B cell (primary cell): ENCODE results near the gene SPDYE18. TPM values are rescaled to one million over a fixed set of nuclear protein-coding genes. Genes with fewer than 3 reads are reported as not detected.
"Not testable (repeated sequence)": the region's sequence is repeated elsewhere in the genome, so short reads cannot be mapped to it uniquely, and the experiment has no call there.

Experiments
- ATAC-seq: fragments of 200-7000 bp; cut with Tn5 transposase; one replicate; pipeline ENCODE4 v1.10.0; 2021; ENCODE audit warnings: low read depth, mild to moderate bottlenecking, moderate number of reproducible peaks, moderate library complexity
- CTCF ChIA-PET: fragments of 350-600 bp; sonication (Branson Sonifier 250); formaldehyde crosslinking; loops from one replicate; lab custom pipeline; 2021; ENCODE audit warnings: antibody characterized with exemption, inconsistent platforms; lab: Charles Lee
- POLR2A ChIA-PET: fragments of 350-600 bp; sonication (Branson Sonifier 250); formaldehyde crosslinking; loops from one replicate; lab custom pipeline; 2021; ENCODE audit warnings: antibody characterized with exemption; lab: Charles Lee
- DNase-seq: peaks from one replicate; pipeline ENCODE4 v3.0.0; 2013
- H2AFZ ChIP-seq: 2 replicates; pipeline ENCODE4 v1.6.1; 2012; ENCODE audit warnings: mild to moderate bottlenecking, low read depth, low read length; ENCODE audit not compliant: insufficient read depth, poor library complexity, severe bottlenecking
- H3K27ac ChIP-seq, 2 donors: 1 replicate in 1 of 2; 2 replicates in 1 of 2; pipeline ENCODE4 v1.5.1; 2012 to 2013; ENCODE audit warnings: low read length in 2 of 2, mild to moderate bottlenecking in 2 of 2, moderate library complexity in 1 of 2
- H3K27me3 ChIP-seq, 4 experiments: fragments of 200-600 bp in 1 of 4; sonication (generic) in 1 of 4; replicated peaks in 1 of 4; 1 replicate in 2 of 4; 2 replicates in 2 of 4; pipeline versions ENCODE4 v1.6.1 to v1.7.0; 2013 to 2016; ENCODE audit warnings: low read length in 3 of 4, mild to moderate bottlenecking in 2 of 4, mixed read lengths in 1 of 4, moderate library complexity in 1 of 4; ENCODE audit not compliant: insufficient read depth in 4 of 4, control insufficient read depth in 3 of 4; ENCODE audit errors: control extremely low read depth in 1 of 4
- H3K36me3 ChIP-seq, 2 experiments: replicated peaks in 1 of 2; 1 replicate in 1 of 2; 2 replicates in 1 of 2; pipeline versions ENCODE4 v1.6.1 to v1.7.1; 2013; ENCODE audit warnings: low read length in 1 of 2; ENCODE audit not compliant: insufficient read depth in 2 of 2, control insufficient read depth in 1 of 2; ENCODE audit errors: control extremely low read depth in 1 of 2, extremely low read depth in 1 of 2
- H3K4me1 ChIP-seq, 2 donors: fragments of 200-600 bp in 1 of 2; sonication (generic) in 1 of 2; 1 replicate in 1 of 2; 2 replicates in 1 of 2; pipeline versions ENCODE4 v1.5.1 to v1.6.1; 2013 to 2017; ENCODE audit warnings: low read length in 2 of 2; ENCODE audit not compliant: control insufficient read depth in 2 of 2, insufficient read depth in 2 of 2
- H3K4me2 ChIP-seq: replicated peaks from 2 replicates; pipeline ENCODE3; 2012; ENCODE audit warnings: mild to moderate bottlenecking, low read depth, low read length; ENCODE audit not compliant: poor library complexity, severe bottlenecking
- H3K4me3 ChIP-seq, 5 experiments: fragments of 200-600 bp in 1 of 5; sonication (generic) in 1 of 5; 1 replicate in 3 of 5; 2 replicates in 2 of 5; pipeline versions ENCODE4 v1.5.1 to v1.7.0; 2011 to 2016; ENCODE audit warnings: low read length in 4 of 5, mild to moderate bottlenecking in 4 of 5, low read depth in 2 of 5, control low read depth in 1 of 5, moderate library complexity in 1 of 5; ENCODE audit not compliant: insufficient read depth in 1 of 5; ENCODE audit errors: control extremely low read depth in 1 of 5, extremely low read depth in 1 of 5
- H3K79me2 ChIP-seq: fragments of 200-600 bp; sonication (generic); one replicate; pipeline ENCODE4 v1.6.0; 2016; ENCODE audit warnings: low read length; ENCODE audit not compliant: control insufficient read depth, insufficient read depth
- H3K9ac ChIP-seq: fragments of 200-600 bp; sonication (generic); 2 replicates; pipeline ENCODE4 v1.6.1; 2017; ENCODE audit warnings: mild to moderate bottlenecking, low read length, moderate library complexity
- H3K9me3 ChIP-seq, 3 donors: one replicate each; pipeline versions ENCODE4 v1.6.1 to v1.7.1; 2013; ENCODE audit warnings: low read length in 2 of 3; ENCODE audit not compliant: control insufficient read depth in 2 of 3, insufficient read depth in 1 of 3; ENCODE audit errors: control extremely low read depth in 1 of 3
- H4K20me1 ChIP-seq: 2 replicates; pipeline ENCODE4 v1.6.0; 2012; ENCODE audit warnings: mild to moderate bottlenecking, low read length; ENCODE audit not compliant: insufficient read depth, control insufficient read depth, poor library complexity, severe bottlenecking
- H3K27ac Mint-ChIP-seq: one replicate; pipeline ENCODE4 v1.8.0; 2021; ENCODE audit warnings: mixed read lengths
- H3K27me3 Mint-ChIP-seq: one replicate; pipeline ENCODE4 v1.8.0; 2021; ENCODE audit warnings: mixed read lengths
- H3K4me1 Mint-ChIP-seq: one replicate; pipeline ENCODE4 v1.8.0; 2021; ENCODE audit warnings: mixed read lengths
- H3K4me3 Mint-ChIP-seq: one replicate; pipeline ENCODE4 v1.8.0; 2021; ENCODE audit warnings: mixed read lengths
- H3K9me3 Mint-ChIP-seq: one replicate; pipeline ENCODE4 v1.8.0; 2022; ENCODE audit warnings: mixed read lengths; ENCODE audit not compliant: insufficient read depth
- WGBS: methylation state at CpG from one replicate; pipeline ENCODE4 v1.1.5; 2013; ENCODE audit warnings: missing lambda C conversion rate; ENCODE audit not compliant: insufficient coverage; 5-methylcytosine and 5-hydroxymethylcytosine counted together
- intact Hi-C: fragments of 100-400 bp; cut with micrococcal nuclease; formaldehyde crosslinking; loops from one replicate; pipeline ENCODE4 v1.10.0; 2022
- polyA plus RNA-seq: library from polyadenylated mRNA; depleted of rRNA; stranded (reverse); fragments of >200 nt; gene quantifications from 2 replicates; pipeline ENCODE4 v1.2.3, GENCODE V29; 2012
- total RNA-seq, 2 donors: library from RNA; stranded (reverse); fragments of 120-200 nt in 1 of 2; gene quantifications; 1 replicate in 1 of 2; 2 replicates in 1 of 2; pipeline versions ENCODE4 v1.2.3 to v1.2.4, GENCODE V29; 2013 to 2022

Gene SPDYE18
- total and polyA plus RNA-seq, 2 donors (not counting 1 experiment from before 2014, with no cell fraction given): 2.0 to 2.2 TPM

GRCh38 chr7:77063732-77064131, 1.4 kb upstream of the SPDYE18 start:
- H3K36me3 ChIP-seq, H2AFZ ChIP-seq, H3K4me1 ChIP-seq, H4K20me1 ChIP-seq, H3K4me3 Mint-ChIP-seq, ATAC-seq, H3K9me3 Mint-ChIP-seq, H3K4me2 ChIP-seq, H3K9me3 ChIP-seq, H3K79me2 ChIP-seq, POLR2A ChIA-PET, H3K27ac Mint-ChIP-seq, H3K27ac ChIP-seq, H3K4me3 ChIP-seq, H3K27me3 Mint-ChIP-seq, CTCF ChIA-PET, H3K9ac ChIP-seq, DNase-seq, intact Hi-C loops, H3K27me3 ChIP-seq: not testable (repeated sequence)
- no CpG with 5 or more reads among the region's 4 CpGs for WGBS
- H3K4me1 Mint-ChIP-seq: peaks cover 10% of the 10 kb centered on the region

- POLR2A ChIA-PET, H3K4me2 ChIP-seq, H3K9me3 Mint-ChIP-seq, H3K36me3 ChIP-seq, intact Hi-C loops, H3K9me3 ChIP-seq, H2AFZ ChIP-seq, DNase-seq, H3K27ac Mint-ChIP-seq, H3K27me3 ChIP-seq, H3K4me1 Mint-ChIP-seq, H3K27me3 Mint-ChIP-seq, H3K9ac ChIP-seq, ATAC-seq, H3K4me3 ChIP-seq, H3K27ac ChIP-seq, H4K20me1 ChIP-seq, H3K4me3 Mint-ChIP-seq, H3K79me2 ChIP-seq, H3K4me1 ChIP-seq, CTCF ChIA-PET: not testable (repeated sequence)
- WGBS: no CpG with 5 or more reads among the region's 8 CpGs
Observed at GRCh38 chr7:77032261-77032660, 30.1 kb downstream of the SPDYE18 start, which contains the start of gene SPDYE17. Gene SPDYE17 (minus strand): TSS chr7:77032361. CDS start chr7:77030570, 1,791 bp downstream.

- H3K27ac Mint-ChIP-seq, DNase-seq, H3K4me1 ChIP-seq, H3K9me3 Mint-ChIP-seq, POLR2A ChIA-PET, H3K9me3 ChIP-seq, H3K27me3 Mint-ChIP-seq, H3K4me3 Mint-ChIP-seq, ATAC-seq, H2AFZ ChIP-seq, H4K20me1 ChIP-seq, H3K79me2 ChIP-seq, H3K36me3 ChIP-seq, intact Hi-C loops, CTCF ChIA-PET, H3K4me3 ChIP-seq, H3K27me3 ChIP-seq, H3K4me2 ChIP-seq, H3K9ac ChIP-seq, H3K4me1 Mint-ChIP-seq, H3K27ac ChIP-seq: not testable (repeated sequence)
- no CpG with 5 or more reads among the region's 10 CpGs for WGBS
Observed at GRCh38 chr7:77026349-77026748, 36.0 kb downstream of the SPDYE18 start.

GRCh38 chr7:77010074-77010680, 52.2 kb downstream of the SPDYE18 start:
- H2AFZ ChIP-seq, H3K27ac ChIP-seq, H3K27me3 Mint-ChIP-seq, H3K4me1 Mint-ChIP-seq, H3K9ac ChIP-seq, H3K4me3 Mint-ChIP-seq, H3K9me3 ChIP-seq, intact Hi-C loops, H3K79me2 ChIP-seq, CTCF ChIA-PET, H3K4me2 ChIP-seq, H3K9me3 Mint-ChIP-seq, POLR2A ChIA-PET, DNase-seq, H3K36me3 ChIP-seq, H3K27me3 ChIP-seq, H3K27ac Mint-ChIP-seq, H3K4me1 ChIP-seq, H3K4me3 ChIP-seq, ATAC-seq, H4K20me1 ChIP-seq: not testable (repeated sequence)
- no CpG with 5 or more reads among the region's 16 CpGs for WGBS
